K562 (cell line): ENCODE data around the gene RIPK4.

Source experiments
- BHLHE40 ChIP-seq: IDR thresholded peaks from 2 replicates; pipeline ENCODE4 v1.6.1; 2011; ENCODE audit warnings: low read length, improper control_type of control experiment
- KDM1A ChIP-seq, 2 experiments: fragments of 450-650 bp; IDR thresholded peaks; 2 replicates each; pipeline ENCODE4 v1.6.1; 2016; ENCODE audit warnings: mild to moderate bottlenecking in 2 of 2
- MYC ChIP-seq, 2 experiments: fragments of 250-450 bp in 1 of 2; sonication (Bioruptor Pico) in 1 of 2; IDR thresholded peaks; 2 replicates each; pipeline versions ENCODE4 v1.5.1 to v1.6.1; 2012 to 2021; ENCODE audit warnings: low read depth in 2 of 2, borderline replicate concordance in 1 of 2, improper control_type of control experiment in 1 of 2, low read length in 1 of 2, mild to moderate bottlenecking in 1 of 2, moderate library complexity in 1 of 2
- NR3C1 ChIP-seq: sonication (generic); formaldehyde crosslinking; IDR thresholded peaks from 2 replicates; pipeline ENCODE4 v1.8.1; 2022; ENCODE audit warnings: missing genetic modification reagents
- YY1 ChIP-seq, 3 experiments: IDR thresholded peaks; 2 replicates each; pipeline ENCODE4 v1.6.1; 2011; ENCODE audit warnings: low read length in 2 of 3, mild to moderate bottlenecking in 2 of 3, moderate library complexity in 2 of 3, borderline replicate concordance in 1 of 3, control low read depth in 1 of 3, low read depth in 1 of 3; ENCODE audit not compliant: insufficient read depth in 3 of 3, insufficient replicate concordance in 2 of 3, control insufficient read depth in 1 of 3, insufficient read length in 1 of 3; ENCODE audit errors: extremely low read depth in 1 of 3
- ZBTB1 ChIP-seq: sonication (generic); formaldehyde crosslinking; IDR thresholded peaks from 2 replicates; pipeline ENCODE4 v1.8.1; 2023; ENCODE audit warnings: missing genetic modification reagents, low read depth, mild to moderate bottlenecking, borderline replicate concordance
- TF ChIP-seq, protein P1 (sequence below), 3 experiments: IDR thresholded peaks in 2 of 3; conservative IDR thresholded peaks in 1 of 3; 2 replicates each; pipeline ENCODE4 v1.5.1; 2011 to 2012; ENCODE audit warnings: low read length in 3 of 3, mild to moderate bottlenecking in 3 of 3, control low read depth in 2 of 3, improper control_type of control experiment in 1 of 3, inconsistent platforms in 1 of 3, low read depth in 1 of 3, mixed read lengths in 1 of 3, moderate library complexity in 1 of 3; ENCODE audit not compliant: insufficient read depth in 2 of 3

DNA sequence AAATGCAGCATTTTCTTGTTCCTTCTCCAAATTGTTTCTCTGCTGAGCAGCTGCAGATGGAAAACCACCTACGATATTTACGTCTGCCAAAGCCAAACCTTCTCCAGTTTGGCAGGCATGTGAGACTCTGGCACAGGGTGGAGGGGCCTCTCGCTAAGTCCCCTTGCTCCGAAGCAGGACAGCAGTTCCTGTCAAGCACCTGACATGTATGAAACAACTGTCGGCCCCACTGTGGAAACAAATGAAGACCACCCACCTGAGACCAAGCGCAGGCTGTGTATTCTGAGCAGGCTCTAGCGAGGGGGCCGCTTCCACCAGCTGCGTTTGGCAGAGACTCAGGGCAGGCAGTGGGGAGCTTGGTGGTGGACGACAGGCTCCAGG is 74.7 kb downstream of the RIPK4 start:
- TF ChIP-seq YY1 (IDR thresholded peaks at IDR 0.05; ENCODE audit: borderline replicate concordance in 1 of 3, control insufficient read depth in 1 of 3, extremely low read depth in 1 of 3, insufficient read depth in 3 of 3, insufficient read length in 1 of 3, insufficient replicate concordance in 2 of 3, low read depth in 1 of 3, low read length in 2 of 3), result no peak
- no peak for TF ChIP-seq KDM1A (IDR thresholded peaks at IDR 0.05)
- TF ChIP-seq, protein P1, sequence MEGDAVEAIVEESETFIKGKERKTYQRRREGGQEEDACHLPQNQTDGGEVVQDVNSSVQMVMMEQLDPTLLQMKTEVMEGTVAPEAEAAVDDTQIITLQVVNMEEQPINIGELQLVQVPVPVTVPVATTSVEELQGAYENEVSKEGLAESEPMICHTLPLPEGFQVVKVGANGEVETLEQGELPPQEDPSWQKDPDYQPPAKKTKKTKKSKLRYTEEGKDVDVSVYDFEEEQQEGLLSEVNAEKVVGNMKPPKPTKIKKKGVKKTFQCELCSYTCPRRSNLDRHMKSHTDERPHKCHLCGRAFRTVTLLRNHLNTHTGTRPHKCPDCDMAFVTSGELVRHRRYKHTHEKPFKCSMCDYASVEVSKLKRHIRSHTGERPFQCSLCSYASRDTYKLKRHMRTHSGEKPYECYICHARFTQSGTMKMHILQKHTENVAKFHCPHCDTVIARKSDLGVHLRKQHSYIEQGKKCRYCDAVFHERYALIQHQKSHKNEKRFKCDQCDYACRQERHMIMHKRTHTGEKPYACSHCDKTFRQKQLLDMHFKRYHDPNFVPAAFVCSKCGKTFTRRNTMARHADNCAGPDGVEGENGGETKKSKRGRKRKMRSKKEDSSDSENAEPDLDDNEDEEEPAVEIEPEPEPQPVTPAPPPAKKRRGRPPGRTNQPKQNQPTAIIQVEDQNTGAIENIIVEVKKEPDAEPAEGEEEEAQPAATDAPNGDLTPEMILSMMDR (IDR thresholded peaks at IDR 0.05 in 2 of 3, conservative IDR thresholded peaks at IDR 0.05 in 1 of 3; ENCODE audit: insufficient read depth in 2 of 3, low read depth in 1 of 3, low read length in 3 of 3), result no peak
- no peak for TF ChIP-seq BHLHE40
- no peak for TF ChIP-seq MYC (IDR thresholded peaks at IDR 0.05; ENCODE audit: low read depth, low read length)
- no peak for TF ChIP-seq MYC (CRISPR knock-in tag; IDR thresholded peaks at IDR 0.05; ENCODE audit: borderline replicate concordance, low read depth)
- no peak for TF ChIP-seq ZBTB1
- TF ChIP-seq NR3C1 (CRISPR knock-in tag), result no peak
